ENCODE measurements around the gene PDE8B.
"Not testable (repeated sequence)": the region's sequence is repeated elsewhere in the genome, so short reads cannot be mapped to it uniquely, and the experiment has no call there.

Gene PDE8B

DNA sequence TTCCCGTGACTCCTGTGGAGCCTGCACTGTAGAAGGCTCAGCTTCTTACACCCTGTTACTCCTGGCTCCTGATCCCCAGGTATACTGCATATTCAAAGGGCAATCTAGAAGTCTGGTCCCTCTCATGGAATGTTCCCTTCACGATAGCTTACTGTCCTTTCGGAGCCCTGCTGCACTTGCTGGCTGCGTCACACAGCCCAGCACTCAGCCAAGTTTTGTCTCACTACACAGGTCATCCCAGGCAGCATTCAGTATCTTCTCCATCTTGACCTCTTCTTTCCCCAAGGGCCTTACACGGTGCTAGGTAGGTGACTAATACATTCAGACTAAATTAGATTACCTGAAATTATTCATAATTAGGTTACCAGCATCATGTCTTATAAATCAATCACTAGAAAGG lies 157.9 kb downstream of the PDE8B start:
- DNase-seq = no peak

DNA sequence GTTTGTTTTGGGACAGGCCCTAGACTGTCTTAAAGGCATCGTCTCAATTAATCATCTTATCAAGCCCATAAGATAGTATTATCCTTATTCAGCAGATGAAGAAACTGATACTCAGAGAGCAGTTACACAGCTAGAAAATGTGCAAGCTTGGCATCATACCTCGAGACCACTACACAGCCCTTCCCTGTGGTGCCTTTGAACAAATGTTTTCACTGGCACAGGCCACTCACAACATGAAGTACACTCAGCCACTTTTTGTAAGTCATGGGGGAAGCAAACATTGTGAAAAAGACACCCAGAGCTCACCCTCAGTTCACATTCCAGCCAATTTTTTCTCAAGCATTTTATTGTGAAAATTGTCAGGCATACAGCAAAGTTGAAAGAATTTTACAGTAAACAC lies 159.1 kb downstream of the PDE8B start:
- no peak for DNase-seq

- no peak for DNase-seq
Observed at GRCh38 chr5:77374686-77375085, 164.2 kb downstream of the PDE8B start.

DNA sequence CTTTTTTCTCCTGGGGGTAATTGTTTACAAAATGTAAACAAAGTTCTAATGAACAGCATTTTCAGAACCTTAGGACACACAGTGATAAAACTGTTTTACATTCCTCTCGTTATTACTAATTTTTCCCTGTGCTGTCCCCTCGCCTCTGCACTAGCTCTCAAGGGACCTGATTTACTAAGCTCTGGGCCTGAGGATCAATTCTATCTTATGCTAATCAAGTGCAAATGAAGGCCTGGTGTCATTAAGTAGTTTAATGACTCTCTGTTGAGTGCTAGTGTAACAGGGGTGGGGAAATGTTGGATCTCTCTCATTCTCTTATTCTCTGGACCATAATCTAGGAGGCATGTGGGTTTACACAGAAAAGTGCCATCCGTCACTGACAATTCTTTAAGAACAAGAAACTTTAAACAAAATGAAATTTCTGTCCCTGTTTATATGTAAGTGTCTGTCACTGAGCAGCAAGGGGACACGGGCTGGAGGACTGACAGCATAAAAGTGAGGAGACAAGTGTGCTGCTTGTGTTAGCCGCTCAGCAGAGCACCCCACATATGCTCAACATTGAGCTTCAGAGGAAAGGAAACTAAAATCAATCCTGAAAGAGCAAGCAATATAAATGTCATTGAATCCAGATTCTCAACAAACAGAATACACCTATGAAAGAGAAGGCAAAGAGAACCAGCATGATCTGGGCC lies 166.3 kb downstream of the PDE8B start:
- DNase-seq = no peak

- DNase-seq = no peak
Observed at GRCh38 chr5:77379558-77380061, 169.1 kb downstream of the PDE8B start.

- no peak for DNase-seq
Observed at GRCh38 chr5:77380636-77381035, 170.2 kb downstream of the PDE8B start.

GRCh38 chr5:77383336-77383735 lies 172.9 kb downstream of the PDE8B start:
- DNase-seq = not testable (repeated sequence)

GRCh38 chr5:77386340-77386739 lies 175.9 kb downstream of the PDE8B start:
- not testable (repeated sequence) for DNase-seq

GRCh38 chr5:77389746-77390145 lies 179.3 kb downstream of the PDE8B start:
- DNase-seq = no peak

DNA sequence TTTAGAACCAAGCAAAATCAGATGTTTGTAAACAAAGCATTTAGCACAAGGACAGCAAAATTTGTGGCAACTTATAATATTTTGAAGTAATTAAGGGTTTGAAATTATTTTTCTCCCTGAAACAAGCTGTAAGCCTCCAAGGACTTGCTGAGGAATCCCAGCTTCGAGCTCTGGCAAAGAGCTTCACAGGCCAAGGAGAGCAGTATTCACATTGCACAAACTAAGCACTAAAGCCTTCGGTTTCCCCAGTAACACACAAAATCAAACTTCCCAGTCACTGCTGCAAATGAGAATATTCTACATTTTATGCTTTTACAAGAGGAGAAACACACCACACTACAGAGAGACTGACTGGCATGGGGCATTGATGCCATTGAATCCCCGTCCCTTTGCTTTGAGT lies 179.7 kb downstream of the PDE8B start:
- no peak for DNase-seq

DNA sequence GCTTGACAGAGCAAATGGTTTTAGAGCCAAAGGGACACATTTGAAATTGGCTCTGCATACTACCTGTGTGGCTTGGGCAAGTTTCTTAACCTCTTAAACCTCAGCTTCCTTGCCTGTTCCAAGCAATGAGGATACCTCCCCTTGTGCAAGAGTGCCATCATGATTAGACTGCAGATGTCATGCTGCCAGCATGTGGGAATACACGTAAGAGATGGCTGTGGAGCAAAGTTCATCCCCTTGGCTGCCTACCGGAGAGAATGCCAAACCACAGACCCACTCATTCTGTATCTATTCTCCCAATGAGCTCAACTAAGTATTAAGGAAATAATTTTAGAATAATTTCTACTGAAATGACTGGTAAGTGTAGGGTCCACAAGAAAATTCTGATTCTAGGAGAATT lies 180.3 kb downstream of the PDE8B start:
- DNase-seq = no peak

- DNase-seq = no peak
Observed at GRCh38 chr5:77391240-77391765, 180.8 kb downstream of the PDE8B start.

DNA sequence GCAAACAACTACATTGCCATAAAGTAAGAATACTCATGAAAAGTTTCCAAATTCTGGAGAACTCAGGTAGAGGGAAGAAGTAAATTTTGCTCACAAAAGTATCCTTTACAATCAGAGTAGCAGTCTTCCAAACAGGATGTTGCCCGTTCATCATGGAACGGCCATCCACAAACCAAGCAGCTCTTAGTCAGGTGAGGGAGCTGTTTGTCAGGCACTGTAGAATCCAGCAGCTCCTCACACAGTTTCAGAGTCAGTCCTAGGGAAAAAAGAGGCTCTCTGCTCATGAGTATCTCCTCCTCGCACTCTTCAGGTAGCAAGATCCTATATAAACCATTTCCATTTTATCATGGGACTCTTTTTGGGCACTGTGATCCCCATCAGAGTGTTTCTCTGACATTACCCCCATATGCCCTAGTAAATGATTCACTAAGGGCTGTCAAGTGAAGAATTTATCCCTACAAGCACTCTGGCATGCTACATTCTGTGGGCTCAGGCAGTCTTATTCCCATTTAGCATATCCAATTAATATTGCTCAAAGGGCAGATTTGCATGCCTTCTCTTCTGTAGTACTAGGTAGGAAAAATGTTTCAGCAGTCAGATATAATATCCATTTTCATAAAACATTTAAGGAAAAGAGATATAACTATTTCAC lies 183.7 kb downstream of the PDE8B start:
- no peak for DNase-seq

DNA sequence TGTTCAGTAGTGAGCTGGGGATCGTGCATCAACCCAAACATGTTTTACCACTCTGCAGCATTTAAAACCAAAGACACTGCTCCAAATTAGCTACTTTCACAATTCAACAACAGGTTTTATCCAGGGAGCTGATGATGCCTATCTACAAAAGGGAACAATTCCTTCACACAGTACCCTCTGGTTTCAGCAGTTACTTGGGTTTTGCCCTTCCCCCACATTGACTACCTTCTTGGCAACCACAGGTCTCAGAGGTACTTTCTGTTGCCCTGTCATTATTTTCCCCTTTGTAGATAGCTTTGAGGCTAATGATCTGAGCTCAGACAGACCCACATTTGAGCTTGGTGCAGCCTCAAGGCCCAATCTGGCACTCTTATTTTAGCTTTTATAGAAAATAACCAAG lies 185.5 kb downstream of the PDE8B start:
- no peak for DNase-seq

- no peak for DNase-seq
Observed at GRCh38 chr5:77397686-77398292, 187.3 kb downstream of the PDE8B start.

DNA sequence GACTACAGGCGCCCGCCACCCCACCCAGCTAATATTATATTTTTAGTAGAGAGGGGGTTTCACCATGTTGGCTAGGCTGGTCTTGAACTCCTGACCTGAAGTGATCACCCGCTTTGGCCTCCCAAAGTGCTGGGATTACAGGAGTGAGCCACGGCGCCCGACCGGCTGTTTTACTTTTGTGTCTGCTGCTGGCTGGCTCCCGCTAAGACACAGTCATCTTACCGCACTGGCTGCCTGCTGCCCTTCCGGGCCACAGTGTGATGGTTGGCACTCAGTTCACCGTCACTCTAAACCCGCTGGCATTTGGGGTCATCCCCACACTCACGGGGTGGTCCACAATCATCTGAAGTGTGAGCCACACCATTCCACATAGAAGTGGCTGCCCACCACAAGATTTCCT lies 188.0 kb downstream of the PDE8B start:
- DNase-seq = no peak

DNA sequence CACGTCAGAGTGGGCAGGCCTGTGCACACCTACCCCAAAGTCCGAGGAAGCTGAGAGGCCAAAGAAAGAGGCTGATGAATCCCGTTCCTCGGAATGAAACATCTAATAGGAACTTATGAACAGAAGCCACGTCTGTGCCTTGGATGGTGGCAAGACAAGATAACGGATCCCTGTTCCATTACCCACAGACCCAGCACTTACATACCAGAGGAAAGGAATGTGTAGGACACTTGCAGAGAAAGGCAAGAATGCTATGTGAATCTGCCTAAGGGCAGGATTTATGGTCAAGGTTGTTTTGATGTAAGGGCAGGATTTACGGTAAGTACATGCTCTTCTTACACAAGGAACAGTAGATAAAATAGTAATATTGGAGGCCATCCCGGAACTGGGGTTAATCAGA lies 188.4 kb downstream of the PDE8B start:
- DNase-seq = no peak

DNA sequence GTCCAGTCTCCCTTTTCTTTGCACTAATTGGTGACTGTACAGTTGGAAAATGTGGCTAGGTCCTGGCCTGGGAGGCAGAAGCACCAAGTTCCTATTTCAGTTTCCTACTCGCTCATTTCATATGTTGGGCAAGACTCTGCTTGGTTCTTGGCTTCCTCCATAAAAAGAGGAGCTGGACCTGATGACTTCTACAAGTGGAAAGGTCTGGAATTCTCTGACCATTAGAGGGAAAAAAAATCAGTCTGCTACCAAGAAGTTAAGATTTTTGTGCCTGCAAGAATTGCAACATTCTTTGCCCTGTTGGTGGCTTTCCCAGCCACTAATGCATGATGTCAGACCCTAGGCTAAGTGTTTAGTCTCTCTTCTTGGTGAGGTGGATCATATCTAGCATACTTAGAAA lies 190.2 kb downstream of the PDE8B start:
- no peak for DNase-seq

GRCh38 chr5:77402796-77403195 lies 192.3 kb downstream of the PDE8B start:
- no peak for DNase-seq

GRCh38 chr5:77407152-77407551 lies 196.7 kb downstream of the PDE8B start:
- DNase-seq = no peak

DNA sequence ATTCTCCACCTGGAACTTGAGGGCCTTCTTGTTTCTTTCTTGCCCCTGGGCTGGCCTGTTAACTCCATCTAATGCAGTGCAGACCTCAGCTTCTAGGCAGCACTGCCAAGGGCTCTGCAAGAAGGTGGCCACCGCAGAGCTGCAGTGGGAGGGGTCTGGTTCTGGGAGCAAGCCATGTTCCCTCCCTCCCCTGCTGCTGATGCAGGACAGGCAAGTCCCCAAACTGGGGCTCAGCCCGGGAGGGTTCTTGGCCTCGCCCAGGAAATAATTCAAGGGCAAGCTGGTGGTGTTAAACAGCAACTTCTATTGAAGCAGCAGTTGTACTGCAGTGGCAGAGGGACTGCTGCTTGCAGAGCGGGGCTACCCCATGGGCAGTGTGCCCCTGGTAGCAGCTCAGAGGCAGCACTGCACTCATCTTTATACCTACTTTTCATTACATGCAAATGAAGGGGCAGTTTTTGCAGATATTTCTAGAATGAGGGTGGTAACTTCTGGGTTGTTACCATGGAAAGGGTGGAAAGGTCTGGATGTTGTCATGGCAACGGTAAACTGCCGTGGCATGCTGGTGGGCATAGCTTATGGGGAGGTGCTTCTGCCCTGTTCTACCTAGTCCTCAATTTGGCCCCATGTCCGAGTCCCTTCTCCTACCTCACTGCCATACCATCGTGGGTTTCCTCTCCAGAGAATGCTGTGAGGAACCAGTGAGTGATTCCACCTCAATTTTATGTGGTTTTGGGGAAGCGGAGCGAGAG lies 199.6 kb downstream of the PDE8B start:
- no peak for DNase-seq

- no peak for DNase-seq
Observed at GRCh38 chr5:77413049-77413448, 202.6 kb downstream of the PDE8B start.

DNA sequence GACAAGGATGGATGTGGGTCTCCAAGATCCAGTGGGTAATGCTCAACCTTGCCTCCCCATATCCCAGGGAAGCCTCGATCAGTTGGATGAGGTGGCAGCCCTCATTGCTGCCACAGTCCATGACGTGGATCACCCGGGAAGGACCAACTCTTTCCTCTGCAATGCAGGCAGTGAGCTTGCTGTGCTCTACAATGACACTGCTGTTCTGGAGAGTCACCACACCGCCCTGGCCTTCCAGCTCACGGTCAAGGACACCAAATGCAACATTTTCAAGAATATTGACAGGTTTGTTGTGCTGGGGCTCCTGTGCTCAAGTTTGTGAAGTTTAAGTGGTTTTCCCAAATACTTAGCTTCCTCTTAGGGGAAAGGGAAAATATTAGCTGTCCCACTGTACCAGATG lies 207.7 kb downstream of the PDE8B start:
- no peak for DNase-seq
